HUES6 (cell line): ENCODE data around the gene STRN4.
"Not testable (repeated sequence)": the region's sequence is repeated elsewhere in the genome, so short reads cannot be mapped to it uniquely, and the experiment has no call there.

Experiments
- H3K27ac ChIP-seq: 2 replicates; pipeline ENCODE4 v1.7.0; 2013; ENCODE audit warnings: low read depth, mild to moderate bottlenecking, low read length, inconsistent platforms
- H3K27me3 ChIP-seq: 2 replicates; pipeline ENCODE4 v1.6.1; 2013; ENCODE audit warnings: low read length; ENCODE audit not compliant: control insufficient read depth, insufficient read depth
- H3K36me3 ChIP-seq: 2 replicates; pipeline ENCODE4 v1.6.1; 2013; ENCODE audit warnings: low read length; ENCODE audit not compliant: control insufficient read depth, insufficient read depth
- H3K4me1 ChIP-seq: 2 replicates; pipeline ENCODE4 v1.6.1; 2013; ENCODE audit warnings: low read length; ENCODE audit not compliant: control insufficient read depth, insufficient read depth
- H3K4me3 ChIP-seq: 2 replicates; pipeline ENCODE4 v1.5.1; 2013; ENCODE audit warnings: low read depth, low read length
- H3K9ac ChIP-seq: one replicate; pipeline ENCODE4 v1.6.1; 2013; ENCODE audit warnings: mild to moderate bottlenecking, low read length
- H3K9me3 ChIP-seq: 2 replicates; pipeline ENCODE4 v1.6.1; 2013; ENCODE audit warnings: low read depth, low read length; ENCODE audit not compliant: control insufficient read depth, insufficient read depth

STRN4 gene

GRCh38 chr19:46768746-46769145 is 22.5 kb upstream of the STRN4 start:
- H3K27me3 ChIP-seq, H3K9ac ChIP-seq, H3K36me3 ChIP-seq, H3K27ac ChIP-seq, H3K9me3 ChIP-seq, H3K4me1 ChIP-seq, H3K4me3 ChIP-seq: not testable (repeated sequence)

- H3K4me1 ChIP-seq = no peaks in the 10 kb centered on the region
- H3K4me3 ChIP-seq = no peak overlapping the region
- no peaks in the 10 kb centered on the region for H3K36me3 ChIP-seq
- H3K27ac ChIP-seq = no peak overlapping the region
- H3K9ac ChIP-seq = no peak overlapping the region
- no peaks in the 10 kb centered on the region for H3K27me3 ChIP-seq
- H3K9me3 ChIP-seq = no peaks in the 10 kb centered on the region
Measured at GRCh38 chr19:46766569-46767317, 20.5 kb upstream of the STRN4 start.

- no peaks in the 10 kb centered on the region for H3K27me3 ChIP-seq
- H3K27ac ChIP-seq = no peak overlapping the region
- no peak overlapping the region for H3K9ac ChIP-seq
- H3K36me3 ChIP-seq = no peaks in the 10 kb centered on the region
- H3K9me3 ChIP-seq = no peaks in the 10 kb centered on the region
- H3K4me3 ChIP-seq = no peak overlapping the region
- no peaks in the 10 kb centered on the region for H3K4me1 ChIP-seq
Measured at GRCh38 chr19:46764817-46765291, 18.6 kb upstream of the STRN4 start.

- peaks cover 5% of the 10 kb centered on the region for H3K36me3 ChIP-seq
- no peaks in the 10 kb centered on the region for H3K9me3 ChIP-seq
- no peak overlapping the region for H3K4me3 ChIP-seq
- no peak overlapping the region for H3K27ac ChIP-seq
- H3K4me1 ChIP-seq = no peaks in the 10 kb centered on the region
- H3K27me3 ChIP-seq = no peaks in the 10 kb centered on the region
- H3K9ac ChIP-seq = no peak overlapping the region
Measured at GRCh38 chr19:46762245-46762890, 16.1 kb upstream of the STRN4 start.

GRCh38 chr19:46761418-46761831 is 15.2 kb upstream of the STRN4 start:
- Histone ChIP-seq H3K36me3 (peaks cover 8% of the 10 kb centered on the region), H3K4me1 (no peaks in the 10 kb centered on the region), H3K9me3 (no peaks in the 10 kb centered on the region), H3K4me3 (no peak overlapping the region), H3K9ac (no peak overlapping the region), H3K27ac (no peak overlapping the region), H3K27me3 (no peaks in the 10 kb centered on the region)

- not testable (repeated sequence) for H3K9me3 ChIP-seq, H3K4me1 ChIP-seq, H3K9ac ChIP-seq, H3K4me3 ChIP-seq, H3K27ac ChIP-seq, H3K27me3 ChIP-seq
- peaks cover 11% of the 10 kb centered on the region for H3K36me3 ChIP-seq
Measured at GRCh38 chr19:46760897-46761296, 14.6 kb upstream of the STRN4 start.

GRCh38 chr19:46760363-46760762 is 14.1 kb upstream of the STRN4 start:
- Histone ChIP-seq H3K36me3 (peaks cover 11% of the 10 kb centered on the region), H3K4me1 (no peaks in the 10 kb centered on the region), H3K9ac (no peak overlapping the region), H3K9me3 (no peaks in the 10 kb centered on the region), H3K27me3 (no peaks in the 10 kb centered on the region), H3K4me3 (no peak overlapping the region), H3K27ac (no peak overlapping the region)

- Histone ChIP-seq H3K27me3 (no peaks in the 10 kb centered on the region), H3K27ac (no peak overlapping the region)
Measured at GRCh38 chr19:46759817-46760333, 13.6 kb upstream of the STRN4 start.

GRCh38 chr19:46759206-46759605 is 13.0 kb upstream of the STRN4 start:
- peaks cover 11% of the 10 kb centered on the region for H3K36me3 ChIP-seq
- no peaks in the 10 kb centered on the region for H3K27me3 ChIP-seq
- H3K9me3 ChIP-seq = no peaks in the 10 kb centered on the region
- no peak overlapping the region for H3K27ac ChIP-seq
- H3K9ac ChIP-seq = no peak overlapping the region
- H3K4me1 ChIP-seq = no peaks in the 10 kb centered on the region
- no peak overlapping the region for H3K4me3 ChIP-seq

More at GRCh38 chr19:46759817-46760333, 13.6 kb upstream of the STRN4 start:
- no peak overlapping the region for H3K9ac ChIP-seq
- H3K9me3 ChIP-seq = no peaks in the 10 kb centered on the region
- no peak overlapping the region for H3K4me3 ChIP-seq
- peaks cover 11% of the 10 kb centered on the region for H3K36me3 ChIP-seq
- H3K4me1 ChIP-seq = no peaks in the 10 kb centered on the region

GRCh38 chr19:46756544-46756888 is 10.3 kb upstream of the STRN4 start:
- Histone ChIP-seq H3K27ac (no peak overlapping the region), H3K4me3 (no peak overlapping the region), H3K4me1 (no peaks in the 10 kb centered on the region), H3K9me3 (no peaks in the 10 kb centered on the region), H3K27me3 (no peaks in the 10 kb centered on the region), H3K36me3 (peaks cover 22% of the 10 kb centered on the region), H3K9ac (no peak overlapping the region)

GRCh38 chr19:46755853-46756543 is 9.7 kb upstream of the STRN4 start:
- Histone ChIP-seq H3K27ac (no peak overlapping the region), H3K9me3 (no peaks in the 10 kb centered on the region), H3K4me3 (no peak overlapping the region), H3K36me3 (peaks cover 24% of the 10 kb centered on the region), H3K9ac (no peak overlapping the region), H3K4me1 (no peaks in the 10 kb centered on the region), H3K27me3 (no peaks in the 10 kb centered on the region)
